Fibroblast of pulmonary artery (primary cell): ENCODE measurements around the gene LRRC30.

Experiments used
- DNase-seq: peaks from one replicate; pipeline ENCODE4 v3.0.0-alpha.2; 2010; ENCODE audit warnings: low read depth
- H3K4me3 ChIP-seq: replicated peaks from 2 replicates; pipeline ENCODE4 v1.5.1; 2011; ENCODE audit warnings: low read depth, mild to moderate bottlenecking, control low read depth, low read length, moderate library complexity
- TF ChIP-seq, protein P1 (sequence below): IDR thresholded peaks from 2 replicates; pipeline ENCODE4 v1.5.1; 2011; ENCODE audit warnings: mild to moderate bottlenecking, control low read depth, low read length, inconsistent platforms; ENCODE audit errors: missing control alignments

The LRRC30 gene

DNA sequence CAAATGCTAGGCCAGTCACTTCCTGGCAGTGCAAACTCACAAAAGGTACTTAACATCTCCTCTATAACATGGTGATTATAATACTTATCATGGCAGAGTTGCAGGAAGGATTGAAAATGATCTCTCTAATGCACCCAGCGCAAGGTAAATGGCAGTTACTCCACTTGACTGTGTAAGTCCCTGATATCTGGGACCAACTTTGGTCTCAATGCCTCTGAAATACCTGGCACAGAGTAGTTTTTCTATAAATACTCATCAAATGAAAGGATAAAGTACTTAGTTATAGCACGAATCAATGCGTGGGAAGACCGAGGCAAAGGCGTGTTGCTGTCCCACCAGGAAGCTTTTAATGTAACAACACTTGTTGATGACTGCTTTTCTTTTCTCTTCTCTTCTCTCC is 24.8 kb downstream of the LRRC30 start:
- TF ChIP-seq, protein P1, sequence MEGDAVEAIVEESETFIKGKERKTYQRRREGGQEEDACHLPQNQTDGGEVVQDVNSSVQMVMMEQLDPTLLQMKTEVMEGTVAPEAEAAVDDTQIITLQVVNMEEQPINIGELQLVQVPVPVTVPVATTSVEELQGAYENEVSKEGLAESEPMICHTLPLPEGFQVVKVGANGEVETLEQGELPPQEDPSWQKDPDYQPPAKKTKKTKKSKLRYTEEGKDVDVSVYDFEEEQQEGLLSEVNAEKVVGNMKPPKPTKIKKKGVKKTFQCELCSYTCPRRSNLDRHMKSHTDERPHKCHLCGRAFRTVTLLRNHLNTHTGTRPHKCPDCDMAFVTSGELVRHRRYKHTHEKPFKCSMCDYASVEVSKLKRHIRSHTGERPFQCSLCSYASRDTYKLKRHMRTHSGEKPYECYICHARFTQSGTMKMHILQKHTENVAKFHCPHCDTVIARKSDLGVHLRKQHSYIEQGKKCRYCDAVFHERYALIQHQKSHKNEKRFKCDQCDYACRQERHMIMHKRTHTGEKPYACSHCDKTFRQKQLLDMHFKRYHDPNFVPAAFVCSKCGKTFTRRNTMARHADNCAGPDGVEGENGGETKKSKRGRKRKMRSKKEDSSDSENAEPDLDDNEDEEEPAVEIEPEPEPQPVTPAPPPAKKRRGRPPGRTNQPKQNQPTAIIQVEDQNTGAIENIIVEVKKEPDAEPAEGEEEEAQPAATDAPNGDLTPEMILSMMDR: no peak
- no peak for DNase-seq
- no peak overlapping the region for H3K4me3 ChIP-seq

DNA sequence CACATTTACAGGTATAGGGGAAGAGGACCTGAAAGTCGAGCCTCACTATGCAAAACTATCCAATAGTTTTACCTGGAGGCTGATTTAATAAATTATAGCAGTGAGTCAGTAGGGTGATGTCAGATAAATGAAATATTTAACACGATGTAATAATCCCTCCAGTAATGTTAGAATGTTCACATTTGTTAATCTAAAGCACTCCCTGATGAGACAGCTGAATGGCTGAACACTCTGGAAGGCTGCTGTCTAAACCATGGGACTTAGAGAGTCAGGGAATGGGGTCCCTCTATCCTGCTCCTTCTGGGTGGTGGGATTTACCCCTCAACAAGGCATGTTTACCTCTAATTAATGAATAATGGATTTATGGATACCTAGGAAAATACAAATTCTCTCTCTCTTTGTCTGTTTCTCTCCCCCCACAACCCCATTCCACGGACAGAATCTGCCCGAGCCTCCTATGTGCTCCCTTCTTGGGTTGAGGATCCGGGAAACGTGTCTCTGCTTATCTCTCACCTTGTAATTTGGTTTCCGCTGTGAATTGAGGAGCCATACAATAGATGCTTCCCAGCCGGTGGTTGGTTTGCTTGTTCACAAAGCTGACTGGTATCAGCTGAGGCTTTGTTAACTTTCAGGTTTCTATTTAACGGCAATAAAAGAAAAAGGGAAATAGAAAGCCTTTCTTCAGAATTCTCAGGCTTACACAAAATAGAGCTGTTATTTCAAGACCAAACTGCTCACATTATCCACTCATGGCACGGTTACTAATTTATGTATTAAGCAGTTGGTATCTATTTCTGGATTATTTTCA is 25.9 kb downstream of the LRRC30 start:
- TF ChIP-seq, protein P1: no peak
- H3K4me3 ChIP-seq: no peak overlapping the region
- DNase-seq: no peak

DNA sequence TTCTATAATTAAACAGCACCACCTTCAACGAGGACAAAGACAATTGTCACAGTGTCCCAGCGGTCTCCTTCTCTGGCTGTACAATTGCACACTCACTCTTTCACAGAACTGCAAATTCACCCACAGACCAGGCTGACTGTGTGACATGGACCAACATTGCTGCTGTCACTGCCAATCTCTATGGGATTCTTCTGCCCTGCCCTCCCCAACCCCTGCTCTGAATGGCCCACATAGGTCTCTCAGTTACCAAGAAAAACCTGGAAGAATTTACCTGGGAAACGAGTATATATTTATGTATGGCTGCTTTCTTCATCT is 26.5 kb downstream of the LRRC30 start:
- no peak for DNase-seq
- no peak overlapping the region for H3K4me3 ChIP-seq
- TF ChIP-seq, protein P1: no peak

DNA sequence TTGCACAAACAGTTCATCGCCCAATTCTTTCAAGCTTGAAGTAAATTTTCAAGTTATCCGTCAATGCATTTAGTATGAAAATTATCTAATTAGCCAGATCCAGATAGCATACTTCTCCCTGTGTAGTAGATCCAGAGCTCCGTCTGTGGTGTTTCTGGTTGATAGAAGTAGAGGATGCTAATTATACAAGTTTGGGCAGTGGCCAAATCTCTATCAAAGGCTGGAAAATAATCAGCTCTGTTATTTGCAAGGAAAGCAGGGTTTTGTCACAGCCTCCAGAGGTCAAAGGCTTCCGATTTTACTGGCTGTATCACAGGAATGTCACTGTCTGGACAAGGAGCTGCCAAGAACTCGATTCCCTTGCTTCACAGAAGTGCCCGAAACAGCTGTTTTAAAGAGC is 28.6 kb downstream of the LRRC30 start:
- no peak for DNase-seq
- TF ChIP-seq, protein P1: no peak
- no peak overlapping the region for H3K4me3 ChIP-seq

DNA sequence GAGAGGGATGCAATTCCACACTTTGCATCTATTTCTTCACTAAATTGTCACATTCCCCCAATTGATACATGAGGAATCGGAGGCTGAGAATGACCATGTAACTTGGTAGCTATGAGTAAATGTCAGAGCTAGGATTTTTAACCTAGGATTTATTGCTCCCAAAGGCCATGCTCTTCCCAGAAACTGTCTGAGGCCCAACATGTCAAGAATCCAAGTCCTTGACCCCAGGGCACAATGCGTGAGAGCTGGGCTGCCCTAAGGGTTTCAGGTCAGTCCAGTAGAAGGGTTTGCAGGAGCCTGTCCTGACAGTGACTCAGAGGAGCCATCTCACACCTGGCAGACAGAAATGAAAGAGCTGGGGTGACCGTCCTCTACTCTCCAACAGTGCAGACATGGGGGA is 30.3 kb downstream of the LRRC30 start:
- no peak overlapping the region for H3K4me3 ChIP-seq
- no peak for DNase-seq
- TF ChIP-seq, protein P1: no peak

DNA sequence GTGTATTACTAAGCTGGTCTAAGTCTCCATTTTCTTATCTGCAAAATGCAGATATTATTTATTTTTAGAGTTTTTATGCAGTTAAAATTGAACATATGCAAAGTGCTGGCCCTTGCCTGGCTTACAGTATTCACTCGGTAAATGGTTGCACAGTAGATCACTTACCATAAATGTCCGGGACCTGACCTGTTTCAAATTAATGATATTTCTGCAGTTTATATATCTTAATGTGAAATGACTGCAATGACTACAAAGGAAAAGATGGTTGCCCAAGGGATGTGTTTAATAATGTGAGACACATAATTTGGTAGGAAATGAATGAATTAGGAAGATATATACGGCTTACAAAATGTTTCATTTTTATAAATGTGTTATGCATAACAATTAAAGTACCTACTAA is 37.1 kb downstream of the LRRC30 start:
- DNase-seq: no peak
- TF ChIP-seq, protein P1: no peak
- no peak overlapping the region for H3K4me3 ChIP-seq

DNA sequence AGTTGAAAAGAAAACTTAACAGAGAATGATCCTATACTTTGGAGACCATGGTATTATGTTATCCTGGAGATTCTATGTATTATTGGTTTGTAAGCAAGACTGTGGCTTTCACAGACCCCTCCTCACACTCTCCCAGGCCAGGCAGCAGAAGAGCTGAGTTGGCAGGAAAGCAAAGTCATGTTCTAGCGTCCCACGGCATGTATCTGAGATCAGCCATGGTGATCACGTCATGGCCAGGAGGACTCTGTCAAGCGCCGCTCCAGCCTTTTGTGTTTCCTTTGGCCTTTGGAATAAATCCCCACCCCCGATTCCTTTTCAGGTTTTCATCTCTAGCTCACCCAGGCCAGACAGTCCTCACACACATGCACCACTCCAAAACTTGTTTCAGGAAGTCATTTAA is 39.1 kb downstream of the LRRC30 start:
- no peak overlapping the region for H3K4me3 ChIP-seq
- TF ChIP-seq, protein P1: no peak
- DNase-seq: no peak
